ENCODE measurements around the gene ZRANB3.

DNA sequence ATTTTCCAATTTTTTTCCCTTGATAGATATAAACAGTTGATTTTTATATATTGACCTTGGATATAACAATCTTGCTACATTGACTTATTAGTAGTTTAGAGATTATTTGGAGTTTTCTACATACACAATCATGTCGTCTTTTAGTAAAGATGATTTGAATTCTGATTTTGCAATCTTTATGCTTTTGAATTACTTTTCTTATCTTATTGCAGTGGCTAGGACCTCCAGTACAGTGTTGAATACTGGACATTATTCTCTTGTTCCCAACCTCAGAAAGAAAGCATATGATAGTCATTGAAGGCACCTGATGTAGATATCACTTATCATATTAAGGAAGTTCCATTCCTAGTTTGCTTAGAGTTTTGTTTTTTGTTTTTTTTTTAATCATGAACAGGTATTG, 388.7 kb downstream of the ZRANB3 start:
- TF ChIP-seq, protein P1, sequence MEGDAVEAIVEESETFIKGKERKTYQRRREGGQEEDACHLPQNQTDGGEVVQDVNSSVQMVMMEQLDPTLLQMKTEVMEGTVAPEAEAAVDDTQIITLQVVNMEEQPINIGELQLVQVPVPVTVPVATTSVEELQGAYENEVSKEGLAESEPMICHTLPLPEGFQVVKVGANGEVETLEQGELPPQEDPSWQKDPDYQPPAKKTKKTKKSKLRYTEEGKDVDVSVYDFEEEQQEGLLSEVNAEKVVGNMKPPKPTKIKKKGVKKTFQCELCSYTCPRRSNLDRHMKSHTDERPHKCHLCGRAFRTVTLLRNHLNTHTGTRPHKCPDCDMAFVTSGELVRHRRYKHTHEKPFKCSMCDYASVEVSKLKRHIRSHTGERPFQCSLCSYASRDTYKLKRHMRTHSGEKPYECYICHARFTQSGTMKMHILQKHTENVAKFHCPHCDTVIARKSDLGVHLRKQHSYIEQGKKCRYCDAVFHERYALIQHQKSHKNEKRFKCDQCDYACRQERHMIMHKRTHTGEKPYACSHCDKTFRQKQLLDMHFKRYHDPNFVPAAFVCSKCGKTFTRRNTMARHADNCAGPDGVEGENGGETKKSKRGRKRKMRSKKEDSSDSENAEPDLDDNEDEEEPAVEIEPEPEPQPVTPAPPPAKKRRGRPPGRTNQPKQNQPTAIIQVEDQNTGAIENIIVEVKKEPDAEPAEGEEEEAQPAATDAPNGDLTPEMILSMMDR (IDR thresholded peaks at IDR 0.05; ENCODE audit: low read length): no peak
- TF ChIP-seq EZH2 (optimal IDR thresholded peaks at IDR 0.05; ENCODE audit: low read depth, low read length): no peak
- TF ChIP-seq EZH2phosphoT487 (IDR thresholded peaks at IDR 0.05; ENCODE audit: low read length): no peak

Measured in MM.1S (cell line).